MCF 10A (cell line): ENCODE data around the gene TSC22D2. TPM values are rescaled to one million over a fixed set of nuclear protein-coding genes. Genes with fewer than 3 reads are reported as not detected.

Experiments
- BruUV-seq: library from RNA; stranded (reverse); fragments of 400-500 nt; replicated peaks from 2 replicates; lab custom pipeline; 2021; lab: Mats Ljungman, UMichigan
- CTCF ChIA-PET: fragments of 300-600 bp; sonication (Branson Sonifier 250); formaldehyde crosslinking; extraction: SDS; loops from one replicate; lab custom pipeline; 2021; ENCODE audit warnings: antibody characterized with exemption, inconsistent platforms; lab: Yijun Ruan, JAX
- POLR2A ChIA-PET: fragments of 300-600, 350-650 bp; sonication (Branson Sonifier 250); formaldehyde crosslinking; extraction: SDS; loops from one replicate; lab custom pipeline; 2020; ENCODE audit warnings: antibody characterized with exemption, inconsistent platforms; lab: Yijun Ruan, JAX
- DNase-seq: peaks from one replicate; pipeline ENCODE4 v3.0.0-alpha.2; 2018; ENCODE audit not compliant: unreplicated experiment
- H3K27ac Mint-ChIP-seq: one replicate; pipeline ENCODE4 v1.8.0; 2022; ENCODE audit warnings: mild to moderate bottlenecking, low read depth, mixed read lengths; ENCODE audit not compliant: unreplicated experiment
- H3K27me3 Mint-ChIP-seq: one replicate; pipeline ENCODE4 v1.8.0; 2022; ENCODE audit warnings: mixed read lengths; ENCODE audit not compliant: insufficient read depth, unreplicated experiment
- H3K36me3 Mint-ChIP-seq: one replicate; pipeline ENCODE4 v1.8.0; 2022; ENCODE audit warnings: mild to moderate bottlenecking, moderate library complexity, mixed read lengths; ENCODE audit not compliant: insufficient read depth, unreplicated experiment
- H3K4me1 Mint-ChIP-seq: one replicate; pipeline ENCODE4 v1.8.0; 2022; ENCODE audit warnings: mixed read lengths; ENCODE audit not compliant: insufficient read depth, unreplicated experiment
- H3K4me3 Mint-ChIP-seq: one replicate; pipeline ENCODE4 v1.8.0; 2022; ENCODE audit warnings: mild to moderate bottlenecking, moderate library complexity, mixed read lengths; ENCODE audit not compliant: unreplicated experiment
- H3K9me3 Mint-ChIP-seq: one replicate; pipeline ENCODE4 v1.8.0; 2022; ENCODE audit warnings: mixed read lengths; ENCODE audit not compliant: unreplicated experiment
- intact Hi-C: fragments of 100-400 bp; cut with micrococcal nuclease; formaldehyde crosslinking; loops from 2 replicates; pipeline ENCODE4 v1.14.1; 2022
- total RNA-seq: library from RNA; stranded (reverse); gene quantifications from 2 replicates; pipeline ENCODE4 v1.2.3, GENCODE V29; 2022
- TF ChIP-seq, protein P1 (sequence below): fragments of 200-600 bp; IDR thresholded peaks from one replicate; pipeline ENCODE4 v1.8.0; 2022; ENCODE audit warnings: antibody characterized with exemption, mild to moderate bottlenecking; ENCODE audit not compliant: unreplicated experiment

The TSC22D2 gene
- total RNA-seq, 1 experiment from 2014 or later: 31.2 TPM

GRCh38 chr3:150434234-150434633, 26.1 kb downstream of the TSC22D2 start:
- no peak for DNase-seq
- CTCF ChIA-PET: interaction anchor here (1.4 kb wide), 1 partner anchor 60 kb away, joined by 3 read pairs; no protein-coding TSS in a partner anchor
- Mint-ChIP-seq H3K36me3 (peaks cover 5% of the 10 kb centered on the region), H3K27ac (peak overlapping the region; percentile 20), H3K4me1 (peaks cover 19% of the 10 kb centered on the region), H3K4me3 (no peak overlapping the region), H3K27me3 (no peaks in the 10 kb centered on the region), H3K9me3 (no peaks in the 10 kb centered on the region)
- no TSS peak for BruUV-seq
- TF ChIP-seq, protein P1, sequence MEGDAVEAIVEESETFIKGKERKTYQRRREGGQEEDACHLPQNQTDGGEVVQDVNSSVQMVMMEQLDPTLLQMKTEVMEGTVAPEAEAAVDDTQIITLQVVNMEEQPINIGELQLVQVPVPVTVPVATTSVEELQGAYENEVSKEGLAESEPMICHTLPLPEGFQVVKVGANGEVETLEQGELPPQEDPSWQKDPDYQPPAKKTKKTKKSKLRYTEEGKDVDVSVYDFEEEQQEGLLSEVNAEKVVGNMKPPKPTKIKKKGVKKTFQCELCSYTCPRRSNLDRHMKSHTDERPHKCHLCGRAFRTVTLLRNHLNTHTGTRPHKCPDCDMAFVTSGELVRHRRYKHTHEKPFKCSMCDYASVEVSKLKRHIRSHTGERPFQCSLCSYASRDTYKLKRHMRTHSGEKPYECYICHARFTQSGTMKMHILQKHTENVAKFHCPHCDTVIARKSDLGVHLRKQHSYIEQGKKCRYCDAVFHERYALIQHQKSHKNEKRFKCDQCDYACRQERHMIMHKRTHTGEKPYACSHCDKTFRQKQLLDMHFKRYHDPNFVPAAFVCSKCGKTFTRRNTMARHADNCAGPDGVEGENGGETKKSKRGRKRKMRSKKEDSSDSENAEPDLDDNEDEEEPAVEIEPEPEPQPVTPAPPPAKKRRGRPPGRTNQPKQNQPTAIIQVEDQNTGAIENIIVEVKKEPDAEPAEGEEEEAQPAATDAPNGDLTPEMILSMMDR: no peak
- POLR2A ChIA-PET: interaction anchor here (0.6 to 1.7 kb wide), 9 partner anchors 8 to 85 kb away, joined by 3 to 5 read pairs (median 3); no protein-coding TSS in a partner anchor
- intact Hi-C loops: no loop called here

DNA sequence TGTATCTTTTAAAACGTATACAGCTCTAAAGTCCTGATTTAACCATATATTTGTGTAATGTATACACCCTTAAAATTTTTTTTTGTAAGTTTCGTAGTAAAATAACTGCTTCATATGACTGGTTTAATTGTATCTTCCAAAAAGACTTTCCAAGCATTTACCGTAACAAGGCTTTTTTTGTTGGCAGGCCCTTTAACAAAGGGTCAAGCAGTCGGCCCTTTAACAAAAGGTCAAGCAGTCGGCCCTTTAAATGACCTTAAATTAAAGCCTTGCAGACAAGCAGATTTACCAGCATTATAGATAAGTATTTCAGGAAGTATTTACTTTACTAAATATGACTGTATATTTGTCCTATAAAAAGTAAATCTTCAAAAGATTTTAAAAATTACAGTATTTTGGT, 28.1 kb downstream of the TSC22D2 start:
- H3K4me3 Mint-ChIP-seq: no peak overlapping the region
- ChIA-PET CTCF (interaction anchor here (0.5 to 1.6 kb wide), 2 partner anchors 19 to 35 kb away, joined by 3 to 4 read pairs; no protein-coding TSS in a partner anchor), POLR2A (interaction anchor here (1.0 to 1.8 kb wide), 4 partner anchors 19 to 40 kb away, joined by 3 to 4 read pairs (median 3); no protein-coding TSS in a partner anchor)
- intact Hi-C loops: no loop called here
- H3K36me3 Mint-ChIP-seq: peaks cover 5% of the 10 kb centered on the region
- no peak for DNase-seq
- H3K27ac Mint-ChIP-seq: no peak overlapping the region
- no peaks in the 10 kb centered on the region for H3K9me3 Mint-ChIP-seq
- no TSS peak for BruUV-seq
- peaks cover 12% of the 10 kb centered on the region for H3K4me1 Mint-ChIP-seq
- no peaks in the 10 kb centered on the region for H3K27me3 Mint-ChIP-seq
- TF ChIP-seq, protein P1: no peak

DNA sequence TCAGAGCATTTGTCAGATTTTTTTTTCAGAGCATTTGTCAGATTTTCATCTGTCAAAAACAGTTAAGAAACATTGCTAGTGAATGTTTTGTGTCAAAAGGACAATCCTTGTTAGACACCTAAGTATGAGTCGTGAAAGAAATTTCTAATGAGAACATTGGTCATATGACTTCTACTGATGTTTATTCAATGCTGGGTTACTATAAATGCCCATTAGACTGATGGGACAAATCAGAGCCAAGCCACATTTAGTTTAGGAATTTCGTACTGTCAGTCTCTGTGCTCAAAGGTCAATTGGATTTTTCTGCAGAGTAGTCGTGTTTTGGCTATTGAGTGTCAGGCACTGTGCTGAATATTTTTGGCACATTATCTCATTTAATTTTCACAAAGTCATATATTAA, 31.6 kb downstream of the TSC22D2 start:
- ChIA-PET CTCF (interaction anchor here (1.6 kb wide), 1 partner anchor 30 kb away, joined by 4 read pairs; no protein-coding TSS in a partner anchor), POLR2A (interaction anchor here (0.6 to 1.8 kb wide), 6 partner anchors 9 to 56 kb away, joined by 3 to 8 read pairs (median 3); no protein-coding TSS in a partner anchor)
- no peak overlapping the region for H3K27ac Mint-ChIP-seq

GRCh38 chr3:150443331-150443741, 35.2 kb downstream of the TSC22D2 start:
- H3K4me3 Mint-ChIP-seq: no peak overlapping the region
- peaks cover 13% of the 10 kb centered on the region for H3K36me3 Mint-ChIP-seq
- peaks cover 51% of the 10 kb centered on the region for H3K4me1 Mint-ChIP-seq
- intact Hi-C loops: no loop called here
- no TSS peak for BruUV-seq
- ChIA-PET POLR2A (interaction anchor here (0.6 to 4.5 kb wide), 10 partner anchors 10 to 100 kb away, joined by 3 to 19 read pairs (median 3); partner anchors contain the start of gene TSC22D2), CTCF (interaction anchor here (1.2 kb wide), 1 partner anchor 51 kb away, joined by 3 read pairs; no protein-coding TSS in a partner anchor)
- no peak for DNase-seq
- no peaks in the 10 kb centered on the region for H3K27me3 Mint-ChIP-seq
- no peaks in the 10 kb centered on the region for H3K9me3 Mint-ChIP-seq
- no peak overlapping the region for H3K27ac Mint-ChIP-seq
- TF ChIP-seq, protein P1: no peak

More for the DNA sequence above, 31.6 kb downstream of the TSC22D2 start:
- TF ChIP-seq, protein P1: no peak
- peaks cover 13% of the 10 kb centered on the region for H3K36me3 Mint-ChIP-seq
- intact Hi-C loops: no loop called here
- peaks cover 39% of the 10 kb centered on the region for H3K4me1 Mint-ChIP-seq
- no peak overlapping the region for H3K4me3 Mint-ChIP-seq
- no TSS peak for BruUV-seq
- no peaks in the 10 kb centered on the region for H3K9me3 Mint-ChIP-seq
- H3K27me3 Mint-ChIP-seq: no peaks in the 10 kb centered on the region
- no peak for DNase-seq
